Measurements from ENCODE around the gene EYS. TPM values are rescaled to one million over a fixed set of nuclear protein-coding genes. Genes with fewer than 3 reads are reported as not detected.
"Not testable (repeated sequence)": the region's sequence is repeated elsewhere in the genome, so short reads cannot be mapped to it uniquely, and the experiment has no call there.

Gene EYS
- total and polyA plus RNA-seq, 2 experiments from 2014 or later: 0.04 TPM; not detected in 1

- DNase-seq: no peak
- in situ Hi-C loops (cut with MboI): no loop called here
- no peaks in the 10 kb centered on the region for H3K79me2 ChIP-seq (ENCODE audit: insufficient read depth)
- no peaks in the 10 kb centered on the region for H3K36me3 ChIP-seq (ENCODE audit: low read depth)
- H2AFZ ChIP-seq: no peak overlapping the region
- no peak overlapping the region for H3K4me2 ChIP-seq (ENCODE audit: unreplicated experiment)
- H4K20me1 ChIP-seq (ENCODE audit: insufficient read depth): no peaks in the 10 kb centered on the region
- TF ChIP-seq EZH2 (IDR thresholded peaks at IDR 0.05; ENCODE audit: insufficient read depth, poor library complexity, severe bottlenecking): no peak
- no peak for TF ChIP-seq EZH2phosphoT487 (IDR thresholded peaks at IDR 0.05; ENCODE audit: insufficient read depth, low read depth)
- no peak overlapping the region for H3K27ac ChIP-seq
- no peaks in the 10 kb centered on the region for H3K9me2 ChIP-seq (ENCODE audit: insufficient read depth)
- H3K27me3 ChIP-seq (replicated peaks; ENCODE audit: insufficient read depth): no peaks in the 10 kb centered on the region
- no peaks in the 10 kb centered on the region for H3F3A ChIP-seq (ENCODE audit: insufficient read depth)
- no peaks in the 10 kb centered on the region for H3K4me1 ChIP-seq (ENCODE audit: insufficient read depth)
- WGBS, 2 experiments (ENCODE audit: low coverage in 1 of 2, low lambda C conversion rate in 2 of 2, missing lambda C conversion rate in 2 of 2): 26 to 56% methylated on average over 2 of the region's 2 CpGs
- no peaks in the 10 kb centered on the region for H3K9me3 ChIP-seq (ENCODE audit: low read depth)
- H3K9ac ChIP-seq: no peak overlapping the region
- no peak overlapping the region for H3K4me3 ChIP-seq
Measured at GRCh38 chr6:65537600-65537999, 169.4 kb downstream of the EYS start.

- Histone ChIP-seq H3K9me2 (ENCODE audit: insufficient read depth) (no peaks in the 10 kb centered on the region), H3K36me3 (ENCODE audit: low read depth) (no peaks in the 10 kb centered on the region), H3K27me3 (replicated peaks; ENCODE audit: insufficient read depth) (no peaks in the 10 kb centered on the region), H2AFZ (no peak overlapping the region), H3K9ac (no peak overlapping the region), H3K4me3 (no peak overlapping the region), H3F3A (ENCODE audit: insufficient read depth) (no peaks in the 10 kb centered on the region), H3K4me2 (ENCODE audit: unreplicated experiment) (no peak overlapping the region), H3K4me1 (ENCODE audit: insufficient read depth) (no peaks in the 10 kb centered on the region), H3K9me3 (ENCODE audit: low read depth) (no peaks in the 10 kb centered on the region), H4K20me1 (ENCODE audit: insufficient read depth) (no peaks in the 10 kb centered on the region), H3K79me2 (ENCODE audit: insufficient read depth) (no peaks in the 10 kb centered on the region), H3K27ac (no peak overlapping the region)
- WGBS, 2 experiments (ENCODE audit: low coverage in 1 of 2, low lambda C conversion rate in 2 of 2, missing lambda C conversion rate in 2 of 2): 27% methylated on average over 3 of the region's 3 CpGs
- TF ChIP-seq EZH2phosphoT487 (IDR thresholded peaks at IDR 0.05; ENCODE audit: insufficient read depth, low read depth) (no peak), EZH2 (IDR thresholded peaks at IDR 0.05; ENCODE audit: insufficient read depth, poor library complexity, severe bottlenecking) (no peak)
- no peak for DNase-seq
- in situ Hi-C loops (cut with MboI): no loop called here
Measured at GRCh38 chr6:65531533-65531932, 175.5 kb downstream of the EYS start.

DNA sequence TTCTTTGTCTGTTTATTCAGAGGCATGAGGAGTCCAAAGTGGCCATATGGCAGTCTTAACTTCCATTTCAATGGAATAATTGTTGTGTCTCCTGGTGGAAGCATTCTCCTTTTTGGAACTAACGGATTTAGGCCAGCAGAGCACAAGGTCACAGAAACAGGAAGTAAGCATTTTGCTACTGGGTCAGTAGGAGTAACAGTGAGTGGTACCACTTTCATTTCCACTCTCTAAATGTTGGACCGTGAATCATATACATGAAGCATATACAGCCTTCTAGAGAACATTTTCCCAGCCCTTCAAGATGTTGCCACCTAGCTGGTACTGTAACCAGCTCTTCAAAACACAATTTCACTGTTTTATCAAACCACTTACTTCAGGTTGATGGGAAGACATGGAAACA lies 182.8 kb downstream of the EYS start:
- WGBS, 2 experiments (ENCODE audit: low coverage in 1 of 2, low lambda C conversion rate in 2 of 2, missing lambda C conversion rate in 2 of 2): 9 to 18% methylated on average over 2 of the region's 2 CpGs
- H3K27ac ChIP-seq: no peak overlapping the region
- H3K4me3 ChIP-seq: no peak overlapping the region
- no peaks in the 10 kb centered on the region for H3K9me2 ChIP-seq (ENCODE audit: insufficient read depth)
- no peaks in the 10 kb centered on the region for H3K4me1 ChIP-seq (ENCODE audit: insufficient read depth)
- no peaks in the 10 kb centered on the region for H4K20me1 ChIP-seq (ENCODE audit: insufficient read depth)
- DNase-seq: no peak
- H3K27me3 ChIP-seq (replicated peaks; ENCODE audit: insufficient read depth): no peaks in the 10 kb centered on the region
- no peaks in the 10 kb centered on the region for H3K36me3 ChIP-seq (ENCODE audit: low read depth)
- no peak overlapping the region for H3K4me2 ChIP-seq (ENCODE audit: unreplicated experiment)
- H2AFZ ChIP-seq: no peak overlapping the region
- no peaks in the 10 kb centered on the region for H3K9me3 ChIP-seq (ENCODE audit: low read depth)
- H3K9ac ChIP-seq: no peak overlapping the region
- in situ Hi-C loops (cut with MboI): no loop called here
- TF ChIP-seq EZH2 (IDR thresholded peaks at IDR 0.05; ENCODE audit: insufficient read depth, poor library complexity, severe bottlenecking) (no peak), EZH2phosphoT487 (IDR thresholded peaks at IDR 0.05; ENCODE audit: insufficient read depth, low read depth) (no peak)
- H3F3A ChIP-seq (ENCODE audit: insufficient read depth): no peaks in the 10 kb centered on the region
- H3K79me2 ChIP-seq (ENCODE audit: insufficient read depth): no peaks in the 10 kb centered on the region

GRCh38 chr6:65505736-65506135 lies 201.3 kb downstream of the EYS start:
- H3K27ac ChIP-seq: no peak overlapping the region
- no peak overlapping the region for H3K4me2 ChIP-seq (ENCODE audit: unreplicated experiment)
- no peak overlapping the region for H2AFZ ChIP-seq
- in situ Hi-C loops (cut with MboI): no loop called here
- no peaks in the 10 kb centered on the region; the same call in 1 of the 2 replicates for H4K20me1 ChIP-seq (ENCODE audit: insufficient read depth)
- no peaks in the 10 kb centered on the region for H3F3A ChIP-seq (ENCODE audit: insufficient read depth)
- H3K79me2 ChIP-seq (ENCODE audit: insufficient read depth): no peaks in the 10 kb centered on the region
- peaks cover 3% of the 10 kb centered on the region for H3K9me3 ChIP-seq (ENCODE audit: low read depth)
- TF ChIP-seq EZH2 (IDR thresholded peaks at IDR 0.05; ENCODE audit: insufficient read depth, poor library complexity, severe bottlenecking) (no peak), EZH2phosphoT487 (IDR thresholded peaks at IDR 0.05; ENCODE audit: insufficient read depth, low read depth) (no peak)
- no peaks in the 10 kb centered on the region for H3K4me1 ChIP-seq (ENCODE audit: insufficient read depth)
- no peaks in the 10 kb centered on the region for H3K9me2 ChIP-seq (ENCODE audit: insufficient read depth)
- no peak overlapping the region for H3K4me3 ChIP-seq
- 20 to 26% methylated on average over 4 of the region's 4 CpGs for WGBS, 2 experiments (ENCODE audit: low coverage in 1 of 2, low lambda C conversion rate in 2 of 2, missing lambda C conversion rate in 2 of 2)
- no peak overlapping the region for H3K9ac ChIP-seq
- no peaks in the 10 kb centered on the region for H3K27me3 ChIP-seq (replicated peaks; ENCODE audit: insufficient read depth)
- DNase-seq: no peak
- H3K36me3 ChIP-seq (ENCODE audit: low read depth): no peaks in the 10 kb centered on the region

- no peak overlapping the region for H3K9ac ChIP-seq
- DNase-seq: no peak
- in situ Hi-C loops (cut with MboI): no loop called here
- no peak for TF ChIP-seq EZH2phosphoT487 (IDR thresholded peaks at IDR 0.05; ENCODE audit: insufficient read depth, low read depth)
- no peak for TF ChIP-seq EZH2 (IDR thresholded peaks at IDR 0.05; ENCODE audit: insufficient read depth, poor library complexity, severe bottlenecking)
- no peak overlapping the region for H2AFZ ChIP-seq
- H3K4me2 ChIP-seq (ENCODE audit: unreplicated experiment): no peak overlapping the region
- no peak overlapping the region for H3K4me3 ChIP-seq
- H3F3A ChIP-seq (ENCODE audit: insufficient read depth): no peaks in the 10 kb centered on the region
- no peaks in the 10 kb centered on the region for H3K79me2 ChIP-seq (ENCODE audit: insufficient read depth)
- H3K9me2 ChIP-seq (ENCODE audit: insufficient read depth): no peaks in the 10 kb centered on the region
- no peaks in the 10 kb centered on the region for H3K27me3 ChIP-seq (replicated peaks; ENCODE audit: insufficient read depth)
- H3K27ac ChIP-seq: no peak overlapping the region
- H3K4me1 ChIP-seq (ENCODE audit: insufficient read depth): no peaks in the 10 kb centered on the region
- H3K9me3 ChIP-seq (ENCODE audit: low read depth): peaks cover 3% of the 10 kb centered on the region
- no peaks in the 10 kb centered on the region for H3K36me3 ChIP-seq (ENCODE audit: low read depth)
- no peaks in the 10 kb centered on the region for H4K20me1 ChIP-seq (ENCODE audit: insufficient read depth)
- WGBS, 2 experiments (ENCODE audit: low coverage in 1 of 2, low lambda C conversion rate in 2 of 2, missing lambda C conversion rate in 2 of 2): 26 to 28% methylated on average over 2 of the region's 2 CpGs
Measured at GRCh38 chr6:65501045-65501444, 206.0 kb downstream of the EYS start.

DNA sequence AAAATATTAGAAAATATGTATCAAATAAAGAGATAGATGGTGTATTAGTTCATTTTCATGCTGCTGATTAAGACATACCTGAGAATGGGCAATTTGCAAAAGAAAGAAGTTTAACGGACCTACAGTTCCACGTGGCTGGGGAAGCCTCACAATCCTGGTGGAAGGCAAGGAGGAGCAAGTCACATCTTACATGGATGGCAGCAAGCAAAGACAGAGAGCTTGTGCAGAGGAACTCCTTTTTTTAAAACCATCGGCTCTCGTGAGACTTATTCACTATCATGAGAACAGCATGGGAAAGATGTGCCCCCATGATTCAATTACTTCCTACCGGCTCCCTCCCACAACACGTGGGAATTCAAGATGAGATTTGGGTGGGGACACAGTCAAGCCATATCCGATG lies 223.4 kb downstream of the EYS start:
- 32 to 43% methylated on average over 7 of the region's 7 CpGs for WGBS, 2 experiments (ENCODE audit: low coverage in 1 of 2, low lambda C conversion rate in 2 of 2, missing lambda C conversion rate in 2 of 2)
- H3K9me2 ChIP-seq (ENCODE audit: insufficient read depth); H4K20me1 ChIP-seq (ENCODE audit: insufficient read depth); in situ Hi-C loops (cut with MboI); H3K4me3 ChIP-seq; H3K27ac ChIP-seq; H3K4me1 ChIP-seq (ENCODE audit: insufficient read depth); H3K9ac ChIP-seq; H2AFZ ChIP-seq; H3K79me2 ChIP-seq (ENCODE audit: insufficient read depth); H3K4me2 ChIP-seq (ENCODE audit: unreplicated experiment); H3K9me3 ChIP-seq (ENCODE audit: low read depth); DNase-seq; H3K36me3 ChIP-seq (ENCODE audit: low read depth); H3F3A ChIP-seq (ENCODE audit: insufficient read depth); H3K27me3 ChIP-seq (replicated peaks; ENCODE audit: insufficient read depth): not testable (repeated sequence)

Measured in GM23248 (cell line).